ENCODE measurements around the gene HLCS. TPM values are rescaled to one million over a fixed set of nuclear protein-coding genes. Genes with fewer than 3 reads are reported as not detected.
A peak's percentile ranks its signal among the peaks of the same experiment; 100 is the strongest.
"Not testable (repeated sequence)": the region's sequence is repeated elsewhere in the genome, so short reads cannot be mapped to it uniquely, and the experiment has no call there.

HLCS gene
- total RNA-seq, 1 experiment from 2014 or later: 20.9 TPM

- Histone ChIP-seq H3K36me3 (no peaks in the 10 kb centered on the region), H3K4me3 (no peak overlapping the region), H3K4me1 (replicated peaks) (peaks cover 27% of the 10 kb centered on the region), H3K9me3 (replicated peaks) (no peaks in the 10 kb centered on the region), H3K27ac (no peak overlapping the region), H3K27me3 (replicated peaks) (no peaks in the 10 kb centered on the region)
- no peak for DNase-seq (ENCODE audit: low read depth in 1 of 2, low spot score in 2 of 2)
Measured at GRCh38 chr21:36992671-36993070, 26.2 kb upstream of the HLCS start.

DNA sequence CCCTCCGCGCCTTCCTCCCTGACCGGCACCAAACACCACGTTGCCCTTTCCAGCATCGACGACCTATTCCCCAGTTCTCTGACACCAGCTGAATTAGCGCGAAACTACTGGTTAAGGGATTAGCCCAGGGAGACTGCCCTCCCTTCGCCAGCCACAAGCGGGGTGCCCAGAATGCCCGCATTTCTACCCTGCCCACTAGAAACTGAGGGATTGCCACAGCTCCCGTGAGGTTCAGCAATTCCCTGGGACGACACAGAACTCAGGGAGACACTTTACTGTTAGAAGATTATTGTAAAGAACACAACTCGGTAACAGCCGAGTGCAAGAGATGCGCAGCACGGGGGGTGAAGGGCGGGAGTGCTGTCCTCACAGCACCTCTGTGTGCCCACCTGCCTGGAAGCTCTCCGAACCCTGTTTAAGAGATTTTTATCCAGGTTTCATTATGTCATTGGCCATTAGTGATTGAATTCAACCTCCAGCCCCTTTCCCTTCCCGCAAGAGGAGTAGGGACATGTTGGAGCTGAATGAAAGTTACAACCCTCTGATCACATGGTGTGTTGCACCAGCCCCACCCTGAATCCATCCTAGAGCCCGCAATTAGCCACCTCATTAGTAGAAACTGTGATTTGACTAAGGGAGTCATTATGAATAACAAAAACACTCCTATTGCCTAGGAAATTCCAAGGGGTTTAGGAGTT lies 24.2 kb upstream of the HLCS start:
- H3K27ac ChIP-seq: no peak overlapping the region; the same call in 1 of the 2 replicates
- H3K36me3 ChIP-seq: peaks cover 6% of the 10 kb centered on the region; the same call in 1 of the 2 replicates
- H3K27me3 ChIP-seq (replicated peaks): no peaks in the 10 kb centered on the region
- H3K9me3 ChIP-seq (replicated peaks): no peaks in the 10 kb centered on the region
- DNase-seq (ENCODE audit: low read depth in 1 of 2, low spot score in 2 of 2): no peak
- H3K4me1 ChIP-seq (replicated peaks): peaks cover 47% of the 10 kb centered on the region
- peak overlapping the region; percentile 79 for H3K4me3 ChIP-seq

DNA sequence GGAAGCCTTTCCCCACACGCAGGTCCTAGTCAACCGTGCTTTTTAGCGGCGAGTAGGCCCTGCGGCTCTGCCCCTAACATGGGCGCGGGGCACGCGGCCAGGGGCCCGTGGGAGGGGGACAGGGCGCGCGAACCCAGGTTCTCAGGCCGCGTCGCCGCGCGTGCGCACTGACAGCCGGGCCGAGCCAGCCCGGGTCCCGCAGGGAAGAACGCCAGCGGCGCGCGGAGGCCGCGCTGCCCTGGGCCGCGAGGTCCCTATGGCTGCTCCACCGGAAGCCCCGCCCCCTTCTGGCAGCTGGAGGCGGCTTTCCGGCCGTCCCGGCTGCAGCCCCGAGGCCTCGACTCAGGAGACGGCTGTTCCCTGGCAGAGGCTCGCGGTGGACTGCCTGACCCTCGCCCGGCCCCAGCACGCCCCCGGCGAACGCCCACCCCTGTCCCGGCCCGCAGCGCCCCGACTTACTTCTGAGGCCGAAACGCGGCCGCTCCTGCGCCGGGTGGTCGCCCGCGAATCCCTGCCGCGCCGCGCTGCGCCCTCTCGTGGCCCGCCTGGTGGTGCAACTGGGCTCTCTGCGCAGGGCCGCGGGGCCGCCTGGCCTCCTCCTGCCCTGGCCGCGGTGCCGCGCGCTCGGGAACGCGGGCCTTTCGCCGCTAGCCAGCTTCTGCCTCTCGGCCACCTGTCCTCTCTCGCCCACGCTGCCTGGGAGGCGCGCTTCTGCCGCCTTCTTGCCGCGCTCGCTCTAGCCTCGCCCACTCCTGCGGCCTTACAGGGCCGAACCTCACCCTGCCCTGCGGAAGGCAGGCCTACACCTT lies 23.4 kb upstream of the HLCS start:
- DNase-seq (ENCODE audit: low read depth in 1 of 2, low spot score in 2 of 2): peak; percentile 94 to 95
- Histone ChIP-seq H3K27ac (peak overlapping the region; percentile 91), H3K36me3 (peaks cover 6% of the 10 kb centered on the region; the same call in 1 of the 2 replicates), H3K9me3 (replicated peaks) (no peaks in the 10 kb centered on the region), H3K4me1 (replicated peaks) (peaks cover 47% of the 10 kb centered on the region), H3K27me3 (replicated peaks) (no peaks in the 10 kb centered on the region), H3K4me3 (peak overlapping the region; percentile 79)

- H3K36me3 ChIP-seq; H3K27me3 ChIP-seq (replicated peaks); H3K9me3 ChIP-seq (replicated peaks): not testable (repeated sequence)
- Histone ChIP-seq H3K4me1 (replicated peaks) (peaks cover 47% of the 10 kb centered on the region), H3K27ac (peak overlapping the region; percentile 91), H3K4me3 (peak overlapping the region; percentile 79)
- peak in 1 of 2 experiments; percentile 14 for DNase-seq (ENCODE audit: low read depth in 1 of 2, low spot score in 2 of 2)
Measured at GRCh38 chr21:36989199-36989698, 22.8 kb upstream of the HLCS start.

GRCh38 chr21:36988536-36988935 lies 22.1 kb upstream of the HLCS start:
- peak in 1 of 2 experiments; percentile 28 for DNase-seq (ENCODE audit: low read depth in 1 of 2, low spot score in 2 of 2)
- H3K4me3 ChIP-seq: no peak overlapping the region
- peaks cover 47% of the 10 kb centered on the region for H3K4me1 ChIP-seq (replicated peaks)
- peak overlapping the region; percentile 91 for H3K27ac ChIP-seq
- H3K9me3 ChIP-seq (replicated peaks): no peaks in the 10 kb centered on the region
- no peaks in the 10 kb centered on the region for H3K27me3 ChIP-seq (replicated peaks)
- H3K36me3 ChIP-seq: peaks cover 6% of the 10 kb centered on the region; the same call in 1 of the 2 replicates

DNA sequence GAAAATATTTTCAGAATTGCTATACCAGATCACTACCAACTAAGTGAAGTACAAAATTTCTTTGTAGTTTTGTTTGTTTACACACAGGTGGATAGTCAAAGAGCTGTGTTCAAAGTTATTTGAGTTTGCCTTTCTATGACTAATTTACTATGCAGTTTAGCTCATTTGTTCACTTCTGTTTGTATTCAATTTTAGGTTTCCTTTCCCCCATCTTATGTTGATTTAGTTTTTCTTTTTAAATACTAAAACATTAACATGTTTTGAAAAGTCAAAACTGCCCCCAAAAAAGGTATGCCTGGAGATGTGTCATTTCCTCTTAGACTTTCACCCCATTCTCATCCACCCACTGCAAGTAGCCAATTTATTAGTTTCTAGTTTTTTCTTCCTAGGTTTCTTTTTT lies 21.4 kb upstream of the HLCS start:
- Histone ChIP-seq H3K9me3 (replicated peaks) (no peaks in the 10 kb centered on the region), H3K4me1 (replicated peaks) (peaks cover 47% of the 10 kb centered on the region), H3K4me3 (no peak overlapping the region), H3K36me3 (peaks cover 6% of the 10 kb centered on the region; the same call in 1 of the 2 replicates), H3K27me3 (replicated peaks) (no peaks in the 10 kb centered on the region), H3K27ac (peak overlapping the region; percentile 91)
- DNase-seq (ENCODE audit: low read depth in 1 of 2, low spot score in 2 of 2): peak in 1 of 2 experiments; percentile 55

- H3K4me3 ChIP-seq: no peak overlapping the region
- no peak for DNase-seq (ENCODE audit: low read depth in 1 of 2, low spot score in 2 of 2)
- no peaks in the 10 kb centered on the region for H3K27me3 ChIP-seq (replicated peaks)
- H3K27ac ChIP-seq: peak overlapping the region; percentile 27
- H3K4me1 ChIP-seq (replicated peaks): peaks cover 47% of the 10 kb centered on the region
- H3K36me3 ChIP-seq: peaks cover 6% of the 10 kb centered on the region; the same call in 1 of the 2 replicates
- no peaks in the 10 kb centered on the region for H3K9me3 ChIP-seq (replicated peaks)
Measured at GRCh38 chr21:36985751-36986594, 19.5 kb upstream of the HLCS start.

DNA sequence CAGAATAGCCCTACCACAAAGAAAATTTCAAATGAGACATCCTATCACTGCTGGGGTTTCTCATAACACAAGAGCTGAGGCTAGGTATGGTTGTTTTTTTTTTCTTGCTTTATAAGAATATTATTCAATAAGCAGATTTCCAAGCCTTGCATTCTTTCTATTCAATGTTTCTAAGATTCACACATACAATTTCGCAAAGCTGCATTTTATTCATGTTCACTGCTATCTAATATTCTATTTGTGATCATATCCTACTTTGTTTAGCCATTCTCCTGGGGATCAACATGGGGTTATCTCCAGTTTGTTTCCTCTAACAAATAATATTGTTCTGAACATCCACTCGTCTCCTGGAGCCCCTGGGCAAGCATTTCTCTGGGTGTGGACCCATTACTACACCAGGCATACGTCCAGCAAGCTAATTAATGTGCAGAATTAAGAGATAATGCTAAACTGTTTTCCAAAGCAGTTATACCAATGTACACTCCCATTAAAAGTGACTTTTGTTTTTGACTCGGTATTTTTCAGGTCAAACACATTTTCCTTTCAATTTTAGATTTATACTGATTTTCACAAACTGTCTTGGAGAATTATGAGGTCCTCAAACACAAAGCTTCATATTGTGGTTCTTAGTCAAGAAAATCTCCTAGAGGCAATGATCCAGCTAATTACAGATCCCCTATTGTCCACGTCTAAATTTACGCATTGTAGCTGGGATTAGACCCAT lies 15.7 kb upstream of the HLCS start:
- H3K27me3 ChIP-seq (replicated peaks): no peaks in the 10 kb centered on the region
- peaks cover 27% of the 10 kb centered on the region for H3K4me1 ChIP-seq (replicated peaks)
- no peak overlapping the region for H3K27ac ChIP-seq
- DNase-seq (ENCODE audit: low read depth in 1 of 2, low spot score in 2 of 2): no peak
- no peak overlapping the region for H3K4me3 ChIP-seq
- H3K36me3 ChIP-seq: peaks cover 6% of the 10 kb centered on the region; the same call in 1 of the 2 replicates
- no peaks in the 10 kb centered on the region for H3K9me3 ChIP-seq (replicated peaks)

GRCh38 chr21:36981049-36981391 lies 14.6 kb upstream of the HLCS start:
- Histone ChIP-seq H3K36me3 (peaks cover 3% of the 10 kb centered on the region; the same call in 1 of the 2 replicates), H3K4me3 (no peak overlapping the region)

GRCh38 chr21:36980280-36981048 lies 14.0 kb upstream of the HLCS start:
- no peak overlapping the region for H3K27ac ChIP-seq
- no peaks in the 10 kb centered on the region for H3K9me3 ChIP-seq (replicated peaks)
- DNase-seq (ENCODE audit: low read depth in 1 of 2, low spot score in 2 of 2): no peak
- no peak overlapping the region for H3K4me3 ChIP-seq
- peaks cover 17% of the 10 kb centered on the region for H3K4me1 ChIP-seq (replicated peaks)
- no peaks in the 10 kb centered on the region for H3K27me3 ChIP-seq (replicated peaks)
- no peaks in the 10 kb centered on the region for H3K36me3 ChIP-seq

More at GRCh38 chr21:36981049-36981391, 14.6 kb upstream of the HLCS start:
- Histone ChIP-seq H3K9me3 (replicated peaks) (no peaks in the 10 kb centered on the region), H3K27me3 (replicated peaks) (no peaks in the 10 kb centered on the region), H3K27ac (no peak overlapping the region), H3K4me1 (replicated peaks) (peaks cover 21% of the 10 kb centered on the region)
- DNase-seq (ENCODE audit: low read depth in 1 of 2, low spot score in 2 of 2): no peak

- DNase-seq (ENCODE audit: low read depth in 1 of 2, low spot score in 2 of 2): peak; percentile 64 to 94
- peak overlapping the region; percentile 43 for H3K27ac ChIP-seq
- no peaks in the 10 kb centered on the region for H3K9me3 ChIP-seq (replicated peaks)
- no peak overlapping the region for H3K4me3 ChIP-seq
- H3K4me1 ChIP-seq (replicated peaks): peaks cover 21% of the 10 kb centered on the region
- H3K27me3 ChIP-seq (replicated peaks): no peaks in the 10 kb centered on the region
- no peaks in the 10 kb centered on the region for H3K36me3 ChIP-seq
Measured at GRCh38 chr21:36976882-36977651, 10.6 kb upstream of the HLCS start.

All from SJSA1 (cell line).